Prostate gland (tissue), 2 donors: Measurements from ENCODE around the gene DUSP28.

ENCODE experiments used
- CTCF ChIP-seq, 4 experiments: fragments of 200-600 bp in 2 of 4; fragments of 450-650 bp in 2 of 4; sonication (generic) in 2 of 4; IDR thresholded peaks; 1 replicate in 3 of 4; 2 replicates in 1 of 4; pipeline ENCODE4 v1.5.1; 2016 to 2019; ENCODE audit warnings: antibody characterized with exemption in 4 of 4, mild to moderate bottlenecking in 2 of 4, moderate library complexity in 2 of 4
- POLR2A ChIP-seq: fragments of 450-650 bp; IDR thresholded peaks from one replicate; pipeline ENCODE4 v1.6.1; 2016; ENCODE audit warnings: antibody characterized with exemption, mild to moderate bottlenecking
- POLR2AphosphoS5 ChIP-seq: sonication (generic); formaldehyde crosslinking; IDR thresholded peaks from one replicate; pipeline ENCODE4 v1.6.1; 2017; ENCODE audit warnings: antibody characterized with exemption

- TF ChIP-seq POLR2AphosphoS5, result no peak
- no peak for TF ChIP-seq CTCF (IDR thresholded peaks at IDR 0.05)
- TF ChIP-seq POLR2A, result no peak
Observed at GRCh38 chr2:240588006-240588655, 28.0 kb downstream of the DUSP28 start.
